ENCODE data around the gene SLC22A12.
"Not testable (repeated sequence)": the region's sequence is repeated elsewhere in the genome, so short reads cannot be mapped to it uniquely, and the experiment has no call there.

SLC22A12 gene

DNA sequence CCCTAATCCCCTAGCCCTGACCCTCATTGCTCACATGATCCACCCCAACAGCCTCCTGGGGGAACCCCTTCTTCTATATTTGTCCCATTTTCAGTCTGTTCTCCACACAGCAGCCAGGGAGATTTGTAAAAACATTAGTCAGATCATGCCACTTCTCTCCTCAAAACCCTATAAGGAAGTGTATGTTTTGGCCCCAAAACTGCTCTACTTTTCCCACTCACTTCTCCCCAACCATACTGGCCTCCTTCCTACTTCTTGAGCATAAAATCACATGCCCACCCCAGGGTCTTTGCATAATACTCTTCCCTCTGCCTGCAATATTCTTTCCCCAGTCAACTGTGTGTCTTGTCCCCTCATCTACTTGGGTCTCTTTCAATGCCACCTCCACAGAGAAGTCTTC, 4.7 kb upstream of the SLC22A12 start:
- DNase-seq (ENCODE audit: low read depth in 2 of 2): no peak

- DNase-seq (ENCODE audit: low read depth in 2 of 2): no peak
These were observed 2.3 kb upstream of the SLC22A12 start for GRCh38 chr11:64588701-64589100.

DNA sequence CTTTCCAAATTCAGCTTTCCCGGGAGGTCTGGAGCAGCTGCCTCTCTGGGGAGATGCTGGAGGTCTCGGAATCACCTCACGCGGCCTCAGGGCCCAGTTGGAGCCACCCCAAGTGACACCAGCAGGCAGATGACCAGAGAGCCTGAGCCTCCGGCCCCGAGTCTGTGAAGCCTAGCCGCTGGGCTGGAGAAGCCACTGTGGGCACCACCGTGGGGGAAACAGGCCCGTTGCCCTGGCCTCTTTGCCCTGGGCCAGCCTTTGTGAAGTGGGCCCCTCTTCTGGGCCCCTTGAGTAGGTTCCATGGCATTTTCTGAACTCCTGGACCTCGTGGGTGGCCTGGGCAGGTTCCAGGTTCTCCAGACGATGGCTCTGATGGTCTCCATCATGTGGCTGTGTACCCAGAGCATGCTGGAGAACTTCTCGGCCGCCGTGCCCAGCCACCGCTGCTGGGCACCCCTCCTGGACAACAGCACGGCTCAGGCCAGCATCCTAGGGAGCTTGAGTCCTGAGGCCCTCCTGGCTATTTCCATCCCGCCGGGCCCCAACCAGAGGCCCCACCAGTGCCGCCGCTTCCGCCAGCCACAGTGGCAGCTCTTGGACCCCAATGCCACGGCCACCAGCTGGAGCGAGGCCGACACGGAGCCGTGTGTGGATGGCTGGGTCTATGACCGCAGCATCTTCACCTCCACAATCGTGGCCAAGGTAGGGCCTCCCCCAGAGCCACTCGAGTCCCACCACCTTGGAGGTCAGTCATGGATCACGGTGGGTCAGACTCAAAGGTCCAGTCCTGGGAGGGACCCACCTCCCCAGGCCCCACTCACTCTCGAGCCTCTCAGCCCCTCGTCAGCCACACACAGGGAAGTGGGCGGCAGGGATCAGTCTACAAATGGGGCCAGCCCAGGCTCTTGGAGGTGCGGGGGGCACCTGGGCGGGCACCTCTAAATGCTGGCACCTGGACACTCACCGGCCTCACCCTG, 525 bp downstream of the SLC22A12 start:
- DNase-seq (ENCODE audit: low read depth in 2 of 2): no peak

DNA sequence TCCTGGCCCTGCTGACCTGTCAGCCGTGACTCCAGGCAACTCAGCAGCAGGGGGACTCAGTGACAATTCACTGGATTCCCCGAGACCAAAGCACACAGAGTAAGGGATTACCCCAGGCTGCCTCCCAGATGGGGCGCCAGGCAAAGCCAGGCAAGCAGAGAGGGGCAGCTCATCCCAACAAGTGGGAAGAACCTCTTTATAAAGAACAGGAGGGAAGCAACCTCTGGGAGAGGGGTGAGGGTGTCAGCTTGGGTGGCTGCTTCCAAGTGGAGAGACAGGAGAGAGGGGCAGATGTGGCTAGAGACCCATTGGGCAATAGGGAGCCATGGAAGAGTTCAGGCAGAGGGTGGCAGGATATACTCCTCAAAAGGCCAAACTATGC, 1.2 kb downstream of the SLC22A12 start:
- DNase-seq (ENCODE audit: low read depth in 2 of 2): no peak

- no peak for DNase-seq (ENCODE audit: low read depth in 2 of 2)
These were observed 1.6 kb downstream of the SLC22A12 start for GRCh38 chr11:64592656-64593055.

DNA sequence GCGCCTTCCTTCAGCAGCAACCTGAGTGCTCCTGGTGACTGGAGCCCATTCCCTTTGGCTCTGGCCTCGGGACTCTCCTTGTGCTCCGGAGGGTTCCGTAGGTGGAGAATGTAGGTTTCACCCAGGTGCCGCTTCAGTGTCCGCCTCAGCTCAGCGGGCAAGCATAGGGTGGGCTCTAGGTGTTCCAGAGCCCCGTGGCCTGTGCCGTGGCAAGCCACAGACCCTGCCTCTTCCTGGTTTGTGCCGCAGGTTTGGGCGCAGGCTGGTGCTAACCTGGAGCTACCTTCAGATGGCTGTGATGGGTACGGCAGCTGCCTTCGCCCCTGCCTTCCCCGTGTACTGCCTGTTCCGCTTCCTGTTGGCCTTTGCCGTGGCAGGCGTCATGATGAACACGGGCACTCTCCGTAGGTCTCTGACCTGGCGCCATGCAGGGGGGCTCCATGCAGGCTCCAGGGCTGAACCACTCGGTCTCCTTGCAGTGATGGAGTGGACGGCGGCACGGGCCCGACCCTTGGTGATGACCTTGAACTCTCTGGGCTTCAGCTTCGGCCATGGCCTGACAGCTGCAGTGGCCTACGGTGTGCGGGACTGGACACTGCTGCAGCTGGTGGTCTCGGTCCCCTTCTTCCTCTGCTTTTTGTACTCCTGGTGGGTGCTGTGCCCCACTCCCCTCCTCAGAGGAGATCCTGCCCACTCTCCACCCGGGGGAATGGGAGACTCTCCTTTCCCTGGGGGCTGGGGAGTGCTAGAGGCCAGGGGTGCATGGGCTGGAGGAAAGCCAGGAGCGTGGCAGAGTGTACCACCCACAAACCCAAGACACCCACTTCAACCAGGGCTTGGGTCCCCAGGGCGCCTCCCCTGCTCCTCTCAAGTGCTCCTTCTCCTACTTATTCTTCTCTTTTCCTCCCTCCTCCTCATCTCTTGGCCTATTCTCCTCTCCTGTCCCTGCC, 2.4 kb downstream of the SLC22A12 start:
- no peak for DNase-seq (ENCODE audit: low read depth in 2 of 2)

DNA sequence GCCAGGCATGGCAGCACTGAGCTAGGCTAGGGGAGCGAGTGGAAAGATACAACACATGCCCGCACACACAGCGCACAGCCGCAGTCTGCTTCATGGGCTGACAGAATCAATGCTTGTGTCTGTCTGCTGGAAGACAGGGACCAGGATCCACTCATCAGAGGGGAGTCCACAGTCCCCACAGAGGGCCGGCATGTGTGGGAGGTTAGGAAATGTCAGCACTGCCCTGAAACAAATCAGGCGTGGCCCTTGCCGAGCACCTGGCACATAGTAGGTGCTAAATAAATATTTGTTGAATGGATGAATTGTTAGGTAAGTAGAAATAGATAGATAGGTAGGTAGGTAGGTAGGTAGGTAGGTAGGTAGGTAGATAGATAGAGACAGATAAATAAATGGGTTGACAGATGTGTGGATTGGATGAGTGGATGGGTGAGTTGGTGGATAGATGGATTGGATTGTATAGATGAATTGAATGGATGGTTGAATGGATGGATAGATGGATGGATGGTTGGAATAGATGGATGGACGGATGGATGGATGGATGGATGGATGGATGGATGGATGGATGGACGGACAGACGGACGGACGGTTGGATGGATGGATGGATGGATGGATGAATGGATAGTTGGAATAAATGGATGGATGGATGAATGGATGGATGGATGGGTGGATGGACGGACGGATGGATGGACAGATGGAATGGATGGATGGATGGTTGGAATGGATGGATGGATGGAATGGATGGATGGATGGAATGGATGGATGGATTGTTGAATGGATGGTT, 3.3 kb downstream of the SLC22A12 start:
- DNase-seq (ENCODE audit: low read depth in 2 of 2): no peak

GRCh38 chr11:64595922-64596321, 4.9 kb downstream of the SLC22A12 start:
- DNase-seq (ENCODE audit: low read depth in 2 of 2): not testable (repeated sequence)

DNA sequence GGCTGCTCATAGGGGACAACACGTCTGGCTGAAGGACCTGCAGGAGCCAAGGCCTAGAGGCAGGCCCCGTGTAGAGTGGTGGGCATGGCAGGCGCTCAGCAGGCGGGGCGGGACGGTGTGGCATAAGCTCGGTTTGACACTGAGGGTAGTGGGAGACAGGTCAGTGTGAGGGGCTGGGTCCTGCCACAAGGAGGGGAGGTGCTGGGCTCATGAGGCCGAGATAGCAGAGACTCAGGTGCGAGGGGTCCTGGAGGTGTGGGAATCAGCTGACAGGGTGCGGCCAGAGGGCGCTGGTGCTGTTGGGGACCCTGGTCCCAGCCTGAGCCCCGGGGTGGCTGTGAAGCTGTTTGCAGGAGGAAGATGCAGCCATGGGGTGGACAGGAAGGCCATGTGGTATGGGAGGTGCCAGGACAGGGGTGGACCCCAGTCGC, 6.7 kb downstream of the SLC22A12 start:
- no peak for DNase-seq (ENCODE audit: low read depth in 2 of 2)

DNA sequence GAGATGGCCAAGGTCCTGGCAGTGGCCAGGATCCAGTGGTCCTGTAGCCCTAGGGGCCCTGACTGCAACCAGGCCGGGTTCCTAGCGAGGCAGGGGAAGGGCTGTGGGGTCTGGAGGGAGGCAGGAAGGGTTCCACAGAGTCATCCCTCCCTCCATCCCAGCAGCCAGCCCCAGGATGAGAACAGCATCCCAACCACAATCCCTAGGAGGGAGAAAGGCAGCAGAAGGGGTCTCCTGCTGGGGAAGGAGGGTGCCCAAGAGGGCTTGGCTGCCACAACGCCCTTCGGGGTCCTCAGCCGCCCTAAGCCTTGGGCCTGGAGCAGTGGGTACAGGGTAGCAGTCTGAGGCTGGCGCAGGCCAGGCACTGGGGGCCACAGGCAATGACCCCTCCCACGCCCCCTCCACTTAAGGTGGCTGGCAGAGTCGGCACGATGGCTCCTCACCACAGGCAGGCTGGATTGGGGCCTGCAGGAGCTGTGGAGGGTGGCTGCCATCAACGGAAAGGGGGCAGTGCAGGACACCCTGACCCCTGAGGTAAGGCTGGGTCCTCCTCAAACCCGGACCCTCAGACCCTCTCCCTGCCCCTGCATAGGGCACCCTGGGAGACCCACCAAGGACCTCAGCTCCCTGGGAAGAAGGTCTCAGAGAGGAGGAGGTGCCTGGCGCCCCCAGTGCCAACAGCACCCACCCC, 7.2 kb downstream of the SLC22A12 start:
- DNase-seq (ENCODE audit: low read depth in 2 of 2): no peak

DNA sequence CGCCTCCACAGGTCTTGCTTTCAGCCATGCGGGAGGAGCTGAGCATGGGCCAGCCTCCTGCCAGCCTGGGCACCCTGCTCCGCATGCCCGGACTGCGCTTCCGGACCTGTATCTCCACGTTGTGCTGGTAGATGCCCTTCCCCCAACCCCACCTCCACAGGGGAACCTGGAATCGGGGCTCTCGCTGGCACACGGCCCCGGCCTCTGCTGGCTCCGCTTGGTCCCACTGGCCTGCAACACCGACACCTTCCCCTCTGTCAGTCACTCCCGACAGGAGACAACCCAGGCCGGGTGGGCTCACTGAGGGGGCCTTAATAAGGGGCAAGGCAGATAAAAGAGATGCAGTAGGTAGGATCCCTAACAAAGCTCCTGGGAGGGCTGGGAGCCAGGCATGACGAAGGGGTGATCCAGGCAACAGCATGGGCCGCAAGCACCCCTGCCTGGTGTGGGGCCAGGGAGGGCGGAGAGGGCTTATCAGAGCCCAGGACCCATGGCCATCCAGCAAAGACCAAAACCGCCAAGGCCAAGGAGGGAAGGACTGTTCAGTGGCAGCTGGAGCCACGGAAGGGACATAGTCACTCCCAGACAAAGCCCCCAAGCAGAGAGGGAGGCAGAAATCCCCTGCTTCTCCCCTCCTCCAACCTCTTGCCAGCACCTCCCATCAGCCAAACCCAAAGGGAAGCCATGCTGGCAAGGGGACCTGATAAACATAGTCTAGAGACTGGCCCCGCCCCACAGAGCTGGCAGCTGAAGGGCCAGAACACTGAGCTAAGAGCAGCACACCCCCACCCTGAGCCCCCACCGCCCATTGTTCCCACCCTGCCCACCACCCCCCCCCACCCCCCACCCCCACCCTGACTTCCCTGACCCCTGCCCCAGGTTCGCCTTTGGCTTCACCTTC, 8.0 kb downstream of the SLC22A12 start:
- DNase-seq (ENCODE audit: low read depth in 2 of 2): no peak

GRCh38 chr11:64599698-64600211, 8.7 kb downstream of the SLC22A12 start:
- no peak for DNase-seq (ENCODE audit: low read depth in 2 of 2)

- DNase-seq (ENCODE audit: low read depth in 2 of 2): no peak
These were observed 9.4 kb downstream of the SLC22A12 start for GRCh38 chr11:64600281-64600992.

GRCh38 chr11:64601605-64602465, 10.8 kb downstream of the SLC22A12 start:
- DNase-seq (ENCODE audit: low read depth in 2 of 2): no peak

DNA sequence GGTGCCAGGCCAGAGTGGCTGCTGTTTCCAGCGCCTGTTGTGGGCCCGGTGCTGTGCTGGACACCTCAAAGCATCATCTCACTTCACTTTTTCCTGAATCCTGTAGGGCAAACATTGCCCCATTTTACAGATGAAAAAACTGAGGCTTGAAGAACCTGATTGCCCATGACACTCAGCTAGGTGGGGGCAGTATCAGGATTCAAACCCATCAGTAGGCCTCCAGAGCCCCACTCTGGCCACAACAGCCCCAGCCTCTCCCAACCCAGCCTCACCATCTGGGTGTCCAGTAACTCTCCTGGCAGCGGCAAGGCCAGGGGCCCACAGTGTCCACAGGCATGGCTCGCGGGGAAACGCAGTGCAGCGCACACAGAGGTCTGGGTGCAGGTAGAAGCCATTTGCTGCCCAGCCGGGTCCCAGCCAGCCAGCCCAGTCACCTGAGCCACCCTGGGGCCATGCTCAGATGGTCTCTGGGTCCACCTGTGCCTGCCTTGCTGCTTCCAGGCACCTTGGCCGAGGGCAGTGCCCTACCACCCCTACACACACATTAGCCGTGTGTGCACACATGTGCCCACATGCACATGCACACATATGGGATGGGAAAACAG, 11.5 kb downstream of the SLC22A12 start:
- no peak for DNase-seq (ENCODE audit: low read depth in 2 of 2)

DNA sequence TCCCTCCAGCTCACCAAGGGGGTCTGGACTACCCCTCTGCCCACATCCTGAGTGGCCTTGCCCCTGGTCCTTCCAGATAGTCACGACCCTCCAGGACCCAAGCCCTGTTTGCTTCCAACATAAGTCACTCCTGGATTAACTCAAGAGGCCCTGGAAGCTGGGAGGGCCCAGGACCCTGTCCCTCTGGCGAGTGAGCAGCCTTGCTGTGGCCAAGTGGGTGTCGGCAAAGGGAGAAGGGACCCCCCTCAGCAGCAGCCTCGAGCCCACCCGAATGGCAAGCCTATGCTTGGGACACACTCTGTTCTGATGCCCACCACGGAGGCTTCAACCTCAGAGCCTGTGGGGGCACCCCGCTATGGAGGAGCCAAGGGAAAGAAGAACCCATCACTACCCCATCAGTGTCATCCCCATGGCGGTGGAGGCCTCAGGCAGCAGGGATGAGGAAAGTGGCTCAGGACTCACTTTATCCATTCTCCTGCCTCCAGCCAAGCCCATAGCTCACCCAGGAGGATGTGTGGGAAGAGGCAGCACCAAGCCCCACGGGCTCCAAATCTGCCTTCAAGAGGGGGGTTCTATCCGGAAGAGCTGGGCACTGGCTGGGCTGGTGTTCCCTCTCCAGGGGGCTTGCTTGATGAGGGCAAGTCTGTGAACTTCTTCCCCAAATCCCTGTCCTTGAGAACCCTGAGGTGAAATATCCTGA, 12.5 kb downstream of the SLC22A12 start:
- DNase-seq (ENCODE audit: low read depth in 2 of 2): no peak

All from stimulated activated CD8-positive, alpha-beta memory T cell treated with anti-CD3 and anti-CD28 coated beads, Interleukin-2, amount 100 ng/mL, for 1 hour (primary cell).